SK-N-SH (cell line): ENCODE results near the gene VASN. TPM values are rescaled to one million over a fixed set of nuclear protein-coding genes. Genes with fewer than 3 reads are reported as not detected.

ENCODE experiments used
- CTCF ChIA-PET: fragments of 300-600, 350-600 bp; formaldehyde crosslinking; extraction: SDS; loops from one replicate; lab custom pipeline; 2021; lab: Yijun Ruan, JAX
- POLR2A ChIA-PET: fragments of 350-600 bp; sonication (Branson Sonifier 250); formaldehyde crosslinking; extraction: SDS; loops from one replicate; lab custom pipeline; 2020; ENCODE audit warnings: antibody characterized with exemption, inconsistent platforms; lab: Yijun Ruan, JAX
- DNase-seq: peaks from one replicate; pipeline ENCODE4 v3.0.0; 2012
- H2AFZ ChIP-seq: fragments of 200-600 bp; sonication (generic); 2 replicates; pipeline ENCODE4 v1.8.1; 2016; ENCODE audit warnings: antibody characterized with exemption, mild to moderate bottlenecking, low read depth
- H3F3A ChIP-seq: fragments of 200-600 bp; sonication (generic); replicated peaks from 2 replicates; pipeline ENCODE3; 2016; ENCODE audit warnings: antibody characterized with exemption, mild to moderate bottlenecking; ENCODE audit not compliant: insufficient read depth
- H3K27ac ChIP-seq, 2 experiments: fragments of 200-500 bp in 1 of 2; fragments of 200-600 bp in 1 of 2; sonication (Bioruptor generic) in 1 of 2; sonication (generic), shearing (Covaris generic) in 1 of 2; 2 replicates each; pipeline versions ENCODE4 v1.5.1 to v1.6.1; 2014 to 2016; ENCODE audit warnings: low read depth in 2 of 2, inconsistent platforms in 1 of 2, low read length in 1 of 2, mild to moderate bottlenecking in 1 of 2, mixed read lengths in 1 of 2
- H3K27me3 ChIP-seq: fragments of 200-600 bp; sonication (generic), shearing (Covaris generic); 2 replicates; pipeline ENCODE4 v1.6.1; 2016; ENCODE audit warnings: mixed run types; ENCODE audit not compliant: insufficient read depth
- H3K36me3 ChIP-seq, 2 experiments: fragments of 200-500 bp in 1 of 2; fragments of 200-600 bp in 1 of 2; sonication (Bioruptor generic) in 1 of 2; sonication (generic) in 1 of 2; replicated peaks in 1 of 2; 2 replicates each; pipeline versions ENCODE3 to v1.5.1; 2014 to 2016; ENCODE audit warnings: low read length in 1 of 2, mild to moderate bottlenecking in 1 of 2; ENCODE audit not compliant: insufficient read depth in 2 of 2, control insufficient read depth in 1 of 2
- H3K4me1 ChIP-seq, 2 experiments: fragments of 200-500 bp in 1 of 2; fragments of 200-600 bp in 1 of 2; sonication (Bioruptor generic) in 1 of 2; sonication (generic), shearing (Covaris generic) in 1 of 2; 2 replicates each; pipeline versions ENCODE4 v1.5.1 to v1.6.1; 2014 to 2016; ENCODE audit warnings: low read depth in 1 of 2, low read length in 1 of 2, mixed run types in 1 of 2; ENCODE audit not compliant: insufficient read depth in 2 of 2, control insufficient read depth in 1 of 2
- H3K4me2 ChIP-seq: fragments of 200-600 bp; sonication (generic), shearing (Covaris generic); 2 replicates; pipeline ENCODE4 v1.6.1; 2017; ENCODE audit warnings: mixed run types
- H3K4me3 ChIP-seq, 2 experiments: fragments of 200-500 bp in 1 of 2; fragments of 200-600 bp in 1 of 2; sonication (Bioruptor generic) in 1 of 2; sonication (generic), shearing (Covaris generic) in 1 of 2; 2 replicates each; pipeline versions ENCODE4 v1.5.1 to v1.8.1; 2014 to 2016; ENCODE audit warnings: low read depth in 2 of 2, inconsistent platforms in 1 of 2, low read length in 1 of 2, mild to moderate bottlenecking in 1 of 2, mixed read lengths in 1 of 2, moderate library complexity in 1 of 2
- H3K79me2 ChIP-seq: fragments of 200-600 bp; sonication (generic); 2 replicates; pipeline ENCODE4 v1.8.1; 2017; ENCODE audit warnings: mild to moderate bottlenecking; ENCODE audit not compliant: insufficient read depth
- H3K9ac ChIP-seq: fragments of 200-600 bp; sonication (generic); 2 replicates; pipeline ENCODE4 v1.6.1; 2017; ENCODE audit warnings: mixed run types
- H3K9me2 ChIP-seq: fragments of 200-600 bp; sonication (generic); 2 replicates; pipeline ENCODE4 v1.6.1; 2017; ENCODE audit warnings: mixed run types
- H3K9me3 ChIP-seq: fragments of 200-600 bp; sonication (generic); 2 replicates; pipeline ENCODE4 v1.6.1; 2017; ENCODE audit warnings: mixed run types, mild to moderate bottlenecking, moderate library complexity
- H4K20me1 ChIP-seq: fragments of 200-600 bp; sonication (generic); 2 replicates; pipeline ENCODE4 v1.6.1; 2017; ENCODE audit warnings: mild to moderate bottlenecking, mixed run types; ENCODE audit not compliant: insufficient read depth
- EZH2phosphoT487 ChIP-seq: fragments of 200-600 bp; sonication (generic); IDR thresholded peaks from 2 replicates; pipeline ENCODE4 v1.6.1; 2017; ENCODE audit warnings: low read depth, mixed run types, mild to moderate bottlenecking, antibody characterized with exemption, moderate library complexity, borderline replicate concordance
- FOXJ3 ChIP-seq: sonication (generic); formaldehyde crosslinking; IDR thresholded peaks from 2 replicates; pipeline ENCODE4 v1.5.1; 2020; ENCODE audit warnings: mild to moderate bottlenecking, missing genetic modification reagents
- GABPA ChIP-seq: IDR thresholded peaks from 2 replicates; pipeline ENCODE4 v1.4.0; 2012; ENCODE audit warnings: low read depth, mild to moderate bottlenecking
- IRF3 ChIP-seq: fragments of 150-350 bp; IDR thresholded peaks from 2 replicates; pipeline ENCODE4 v1.6.1; 2016; ENCODE audit warnings: mild to moderate bottlenecking, low read depth, low read length
- JUND ChIP-seq: IDR thresholded peaks from 2 replicates; pipeline ENCODE4 v1.4.0; 2012
- MAX ChIP-seq: IDR thresholded peaks from 2 replicates; pipeline ENCODE4 v1.4.0; 2012; ENCODE audit warnings: low read depth
- NFIC ChIP-seq: IDR thresholded peaks from 2 replicates; pipeline ENCODE4 v1.4.0; 2012; ENCODE audit warnings: borderline replicate concordance
- PBX3 ChIP-seq: IDR thresholded peaks from 2 replicates; pipeline ENCODE4; 2012
- RFX5 ChIP-seq: IDR thresholded peaks from 2 replicates; pipeline ENCODE4 v1.6.1; 2012; ENCODE audit warnings: mild to moderate bottlenecking, improper control_type of control experiment, low read length
- RXRA ChIP-seq: IDR thresholded peaks from 2 replicates; pipeline ENCODE4 v1.4.0; 2012; ENCODE audit warnings: low read depth, mild to moderate bottlenecking, borderline replicate concordance
- SIN3A ChIP-seq: IDR thresholded peaks from 2 replicates; pipeline ENCODE4 v1.6.1; 2012; ENCODE audit warnings: low read depth, mild to moderate bottlenecking, low read length, moderate library complexity, borderline replicate concordance
- TAF1 ChIP-seq: IDR thresholded peaks from 2 replicates; pipeline ENCODE4 v1.6.1; 2012; ENCODE audit warnings: low read depth, mild to moderate bottlenecking, low read length, moderate library complexity, borderline replicate concordance
- TCF12 ChIP-seq: IDR thresholded peaks from 2 replicates; pipeline ENCODE4 v1.4.0; 2012
- TEAD4 ChIP-seq: IDR thresholded peaks from 2 replicates; pipeline ENCODE4 v1.4.0; 2012; ENCODE audit warnings: mild to moderate bottlenecking, borderline replicate concordance; ENCODE audit not compliant: insufficient read depth
- YY1 ChIP-seq: IDR thresholded peaks from 2 replicates; pipeline ENCODE4 v1.4.0; 2012; ENCODE audit warnings: low read depth, mild to moderate bottlenecking
- ZBTB33 ChIP-seq: IDR thresholded peaks from 2 replicates; pipeline ENCODE4 v1.4.0; 2012; ENCODE audit warnings: low read depth, borderline replicate concordance
- WGBS: methylation state at CpG from one replicate; pipeline ENCODE4 v1.1.6; 2017; ENCODE audit warnings: low lambda C conversion rate; 5-methylcytosine and 5-hydroxymethylcytosine counted together
- polyA plus RNA-seq, 3 experiments: library from polyadenylated mRNA; depleted of rRNA; stranded (reverse); fragments of >200 nt; gene quantifications; 2 replicates each; pipeline ENCODE4 v1.2.3, GENCODE V29; 2012

The VASN gene
- polyA plus RNA-seq, 1 of the 3 experiments (the other 2 are of a cell fraction): 37.4 TPM

GRCh38 chr16:4381935-4382794 lies 10.5 kb downstream of the VASN start:
- no peak overlapping the region for H3K4me3 ChIP-seq
- H3K36me3 ChIP-seq: peaks cover 0 to 35% of the 10 kb centered on the region in 2 experiments
- H3K4me1 ChIP-seq: peaks cover 36 to 70% of the 10 kb centered on the region in 2 experiments; a peak in 3 of 4 replicates
- ChIA-PET CTCF (interaction anchor here (1.5 to 32.1 kb wide), 4 partner anchors 9 to 22 kb away, joined by 3 to 558 read pairs (median 8); no protein-coding TSS in a partner anchor), POLR2A (interaction anchor here (1.1 to 2.1 kb wide), 2 partner anchors 9 to 11 kb away, joined by 4 to 7 read pairs; no protein-coding TSS in a partner anchor)
- no peak for DNase-seq
- H2AFZ ChIP-seq: no peak overlapping the region
- H3K9me3 ChIP-seq: no peaks in the 10 kb centered on the region
- H3K27ac ChIP-seq: peak overlapping the region in 1 of 2 experiments; percentile 93; a peak in 1 of 4 replicates
- no peaks in the 10 kb centered on the region for H3K9me2 ChIP-seq
- no peak for TF ChIP-seq NFIC
- TF ChIP-seq YY1: no peak
- no peak for TF ChIP-seq JUND
- no peak for TF ChIP-seq GABPA
- TF ChIP-seq EZH2phosphoT487: no peak
- TF ChIP-seq SIN3A: no peak
- no peak for TF ChIP-seq ZBTB33
- no peak for TF ChIP-seq RXRA
- no peak for TF ChIP-seq TCF12
- no peak for TF ChIP-seq IRF3
- no peak for TF ChIP-seq TEAD4
- no peak for TF ChIP-seq PBX3
- TF ChIP-seq RFX5: no peak
- TF ChIP-seq FOXJ3 (CRISPR knock-in tag): no peak
- no peak for TF ChIP-seq TAF1
- no peak for TF ChIP-seq MAX
- peaks cover 19% of the 10 kb centered on the region; the same call in 1 of the 2 replicates for H3K79me2 ChIP-seq
- peaks cover 38% of the 10 kb centered on the region for H4K20me1 ChIP-seq
- H3K27me3 ChIP-seq: no peaks in the 10 kb centered on the region
- peaks cover 26% of the 10 kb centered on the region for H3F3A ChIP-seq
- H3K4me2 ChIP-seq: no peak overlapping the region
- 97% methylated on average over 32 of the region's 55 CpGs for WGBS
- H3K9ac ChIP-seq: no peak overlapping the region
